H9 (cell line): ENCODE measurements around the gene APCDD1. TPM values are rescaled to one million over a fixed set of nuclear protein-coding genes. Genes with fewer than 3 reads are reported as not detected.

Experiments used
- DNase-seq: peaks from one replicate; pipeline ENCODE4 v3.0.0-alpha.2; 2017
- H2AFZ ChIP-seq: one replicate; pipeline ENCODE4 v1.6.1; 2013; ENCODE audit warnings: mild to moderate bottlenecking, low read length, control low read depth, moderate library complexity
- H2AK5ac ChIP-seq: 2 replicates; pipeline ENCODE4 v1.6.1; 2013; ENCODE audit warnings: low read length, control low read depth, mixed read lengths; ENCODE audit not compliant: insufficient read length
- H2BK120ac ChIP-seq: one replicate; pipeline ENCODE4 v1.6.1; 2013; ENCODE audit warnings: low read depth, mild to moderate bottlenecking, low read length, control low read depth, inconsistent platforms; ENCODE audit not compliant: poor library complexity, severe bottlenecking
- H2BK12ac ChIP-seq: 2 replicates; pipeline ENCODE4 v1.6.1; 2013; ENCODE audit warnings: low read length, control low read depth, mixed read lengths, low read depth; ENCODE audit not compliant: insufficient read length
- H2BK15ac ChIP-seq: 2 replicates; pipeline ENCODE4 v1.6.1; 2013; ENCODE audit warnings: low read depth, low read length, control low read depth
- H2BK20ac ChIP-seq: one replicate; pipeline ENCODE4 v1.6.1; 2013; ENCODE audit warnings: low read depth, mild to moderate bottlenecking, low read length, control low read depth, inconsistent platforms; ENCODE audit not compliant: poor library complexity, severe bottlenecking
- H2BK5ac ChIP-seq: 2 replicates; pipeline ENCODE4 v1.6.1; 2013; ENCODE audit warnings: low read length, control low read depth, mixed read lengths; ENCODE audit not compliant: insufficient read length
- H3K14ac ChIP-seq: 2 replicates; pipeline ENCODE4 v1.6.1; 2013; ENCODE audit warnings: low read length, control low read depth; ENCODE audit not compliant: insufficient read depth
- H3K18ac ChIP-seq: 2 replicates; pipeline ENCODE4 v1.6.1; 2013; ENCODE audit warnings: low read depth, mild to moderate bottlenecking, mixed read lengths, low read length, control low read depth; ENCODE audit not compliant: insufficient read length
- H3K23ac ChIP-seq: 2 replicates; pipeline ENCODE4 v1.6.1; 2013; ENCODE audit warnings: low read length, control low read depth, mixed read lengths, low read depth; ENCODE audit not compliant: insufficient read length
- H3K23me2 ChIP-seq: 2 replicates; pipeline ENCODE4 v1.6.1; 2013; ENCODE audit warnings: low read depth, mild to moderate bottlenecking, mixed read lengths, low read length, control low read depth; ENCODE audit not compliant: insufficient read length, poor library complexity, severe bottlenecking
- H3K27ac ChIP-seq: 2 replicates; pipeline ENCODE4 v1.5.1; 2013; ENCODE audit warnings: low read length, control low read depth, mixed read lengths, low read depth; ENCODE audit not compliant: insufficient read length
- H3K27me3 ChIP-seq: 2 replicates; pipeline ENCODE4 v1.6.1; 2013; ENCODE audit warnings: low read length, control low read depth, inconsistent platforms; ENCODE audit not compliant: insufficient read depth
- H3K4ac ChIP-seq: 2 replicates; pipeline ENCODE4 v1.6.1; 2013; ENCODE audit warnings: low read depth, mild to moderate bottlenecking, control low read depth, inconsistent platforms, low read length, moderate library complexity
- H3K4me1 ChIP-seq: 2 replicates; pipeline ENCODE4 v1.6.1; 2013; ENCODE audit warnings: low read length, control low read depth, inconsistent platforms; ENCODE audit not compliant: insufficient read depth
- H3K4me2 ChIP-seq: 2 replicates; pipeline ENCODE4 v1.6.1; 2013; ENCODE audit warnings: low read length, control low read depth, mixed read lengths; ENCODE audit not compliant: insufficient read length, insufficient read depth
- H3K56ac ChIP-seq: 2 replicates; pipeline ENCODE4 v1.6.1; 2013; ENCODE audit warnings: low read depth, mild to moderate bottlenecking, mixed read lengths, low read length, control low read depth; ENCODE audit not compliant: insufficient read length
- H3K79me1 ChIP-seq: 2 replicates; pipeline ENCODE4 v1.6.1; 2013; ENCODE audit warnings: low read depth, mild to moderate bottlenecking, moderate library complexity, low read length, control low read depth, inconsistent platforms; ENCODE audit not compliant: insufficient read depth, poor library complexity, severe bottlenecking
- H3K79me2 ChIP-seq: 2 replicates; pipeline ENCODE4 v1.6.1; 2013; ENCODE audit warnings: low read length, control low read depth, inconsistent platforms; ENCODE audit not compliant: insufficient read depth
- H3K9ac ChIP-seq: 2 replicates; pipeline ENCODE4 v1.6.1; 2013; ENCODE audit warnings: low read length, control low read depth, mixed read lengths; ENCODE audit not compliant: insufficient read length; ENCODE audit errors: extremely low read depth
- H3K9me3 ChIP-seq: one replicate; pipeline ENCODE4 v1.6.1; 2013; ENCODE audit warnings: low read depth, low read length, inconsistent platforms; ENCODE audit not compliant: control insufficient read depth
- H3T11ph ChIP-seq: one replicate; pipeline ENCODE4 v1.6.1; 2013; ENCODE audit warnings: mild to moderate bottlenecking, low read length, control low read depth, inconsistent platforms
- H4K20me1 ChIP-seq: one replicate; pipeline ENCODE4 v1.6.1; 2013; ENCODE audit not compliant: control insufficient read depth, insufficient read length, insufficient read depth
- H4K5ac ChIP-seq: 2 replicates; pipeline ENCODE4 v1.6.1; 2013; ENCODE audit warnings: low read depth, mild to moderate bottlenecking, mixed read lengths, low read length, control low read depth; ENCODE audit not compliant: insufficient read length
- H4K8ac ChIP-seq: replicated peaks from 2 replicates; pipeline ENCODE4 v1.6.1; 2013; ENCODE audit warnings: low read length, control low read depth, mixed read lengths, low read depth; ENCODE audit not compliant: insufficient read length
- H4K91ac ChIP-seq: 2 replicates; pipeline ENCODE4 v1.6.1; 2013; ENCODE audit warnings: low read depth, mild to moderate bottlenecking, moderate library complexity, mixed read lengths, low read length, control low read depth; ENCODE audit not compliant: insufficient read length
- H3K27ac Mint-ChIP-seq, 3 experiments: 2 replicates in 2 of 3; 3 replicates in 1 of 3; pipeline ENCODE4 v1.8.0; 2020 to 2021; ENCODE audit warnings: mixed read lengths in 3 of 3, mild to moderate bottlenecking in 1 of 3, moderate library complexity in 1 of 3
- H3K27me3 Mint-ChIP-seq: 2 replicates; pipeline ENCODE4 v1.8.0; 2021; ENCODE audit warnings: low read depth, mild to moderate bottlenecking, moderate library complexity, mixed read lengths
- H3K36me3 Mint-ChIP-seq, 3 experiments: 2 replicates in 2 of 3; 3 replicates in 1 of 3; pipeline ENCODE4 v1.8.0; 2020 to 2021; ENCODE audit warnings: low read depth in 3 of 3, mixed read lengths in 3 of 3; ENCODE audit not compliant: insufficient read depth in 1 of 3
- H3K4me1 Mint-ChIP-seq, 2 experiments: 2 replicates each; pipeline ENCODE4 v1.8.0; 2020; ENCODE audit warnings: mixed read lengths in 2 of 2
- H3K4me3 Mint-ChIP-seq, 2 experiments: 2 replicates in 1 of 2; 3 replicates in 1 of 2; pipeline ENCODE4 v1.8.0; 2020 to 2021; ENCODE audit warnings: mild to moderate bottlenecking in 2 of 2, mixed read lengths in 2 of 2, moderate library complexity in 1 of 2
- H3K9me3 Mint-ChIP-seq, 2 experiments: 2 replicates in 1 of 2; 3 replicates in 1 of 2; pipeline ENCODE4 v1.8.0; 2020; ENCODE audit warnings: mild to moderate bottlenecking in 2 of 2, mixed read lengths in 2 of 2, moderate library complexity in 1 of 2
- WGBS: extraction: QIAGEN DNeasy Blood & Tissue Kit; methylation state at CpG from one replicate; pipeline ENCODE4 v1.1.7; 2013; ENCODE audit warnings: missing lambda C conversion rate, low lambda C conversion rate, mixed read lengths; ENCODE audit not compliant: insufficient read length; ENCODE audit errors: extremely low coverage; 5-methylcytosine and 5-hydroxymethylcytosine counted together
- total RNA-seq: library from RNA; stranded (reverse); gene quantifications from 2 replicates; pipeline ENCODE4 v1.2.1, GENCODE V29; 2021
- TF ChIP-seq, protein P1 (sequence below): fragments of 200-600 bp; sonication (generic); conservative IDR thresholded peaks from 3 replicates; pipeline ENCODE4 v1.8.0; 2021; ENCODE audit warnings: antibody characterized with exemption, mild to moderate bottlenecking

The APCDD1 gene
- total RNA-seq, 1 experiment from 2014 or later, result 1.8 TPM

GRCh38 chr18:10477121-10477862 lies 22.9 kb downstream of the APCDD1 start:
- peaks cover 7 to 23% (median 11%) of the 10 kb centered on the region in 3 experiments; a peak in 6 of 7 replicates for H3K36me3 Mint-ChIP-seq
- DNase-seq, result peak; percentile 48

More at GRCh38 chr18:10477121-10477862, 22.9 kb downstream of the APCDD1 start:
- Histone ChIP-seq H2BK120ac (no peak overlapping the region), H4K5ac (no peak overlapping the region), H2AK5ac (no peak overlapping the region), H3K9ac (no peak overlapping the region), H2BK12ac (no peak overlapping the region), H2BK20ac (no peak overlapping the region), H4K91ac (no peak overlapping the region), H3K18ac (no peak overlapping the region), H3K79me2 (no peaks in the 10 kb centered on the region), H3K23me2 (no peaks in the 10 kb centered on the region), H3K4ac (no peak overlapping the region), H3K56ac (no peak overlapping the region), H4K8ac (no peak overlapping the region), H3K79me1 (no peaks in the 10 kb centered on the region), H3K23ac (no peak overlapping the region), H3K9me3 (no peaks in the 10 kb centered on the region), H3T11ph (no peak overlapping the region), H3K4me2 (peak overlapping the region; percentile 4), H4K20me1 (no peaks in the 10 kb centered on the region), H3K4me1 (peaks cover 13% of the 10 kb centered on the region), H2AFZ (no peak overlapping the region), H3K14ac (no peak overlapping the region), H3K27me3 (peaks cover 34% of the 10 kb centered on the region), H3K27ac (no peak overlapping the region), H2BK5ac (no peak overlapping the region), H2BK15ac (no peak overlapping the region)
- H3K9me3 Mint-ChIP-seq, result peaks cover 2 to 4% of the 10 kb centered on the region in 2 experiments; a peak in 2 of 5 replicates
- no peak overlapping the region; a peak in 1 of 5 replicates for H3K4me3 Mint-ChIP-seq
- peak overlapping the region in 1 of 3 experiments; percentile 22; a peak in 1 of 7 replicates for H3K27ac Mint-ChIP-seq
- H3K27me3 Mint-ChIP-seq, result peaks cover 78% of the 10 kb centered on the region
- TF ChIP-seq, protein P1, sequence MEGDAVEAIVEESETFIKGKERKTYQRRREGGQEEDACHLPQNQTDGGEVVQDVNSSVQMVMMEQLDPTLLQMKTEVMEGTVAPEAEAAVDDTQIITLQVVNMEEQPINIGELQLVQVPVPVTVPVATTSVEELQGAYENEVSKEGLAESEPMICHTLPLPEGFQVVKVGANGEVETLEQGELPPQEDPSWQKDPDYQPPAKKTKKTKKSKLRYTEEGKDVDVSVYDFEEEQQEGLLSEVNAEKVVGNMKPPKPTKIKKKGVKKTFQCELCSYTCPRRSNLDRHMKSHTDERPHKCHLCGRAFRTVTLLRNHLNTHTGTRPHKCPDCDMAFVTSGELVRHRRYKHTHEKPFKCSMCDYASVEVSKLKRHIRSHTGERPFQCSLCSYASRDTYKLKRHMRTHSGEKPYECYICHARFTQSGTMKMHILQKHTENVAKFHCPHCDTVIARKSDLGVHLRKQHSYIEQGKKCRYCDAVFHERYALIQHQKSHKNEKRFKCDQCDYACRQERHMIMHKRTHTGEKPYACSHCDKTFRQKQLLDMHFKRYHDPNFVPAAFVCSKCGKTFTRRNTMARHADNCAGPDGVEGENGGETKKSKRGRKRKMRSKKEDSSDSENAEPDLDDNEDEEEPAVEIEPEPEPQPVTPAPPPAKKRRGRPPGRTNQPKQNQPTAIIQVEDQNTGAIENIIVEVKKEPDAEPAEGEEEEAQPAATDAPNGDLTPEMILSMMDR, result no peak
- peaks cover 33 to 34% of the 10 kb centered on the region in 2 experiments for H3K4me1 Mint-ChIP-seq
- WGBS, result no CpG with 5 or more reads among the region's 3 CpGs
